ENCODE results near the gene BRINP1.
A peak's percentile ranks its signal among the peaks of the same experiment; 100 is the strongest.
"Not testable (repeated sequence)": the region's sequence is repeated elsewhere in the genome, so short reads cannot be mapped to it uniquely, and the experiment has no call there.

BRINP1 gene

DNA sequence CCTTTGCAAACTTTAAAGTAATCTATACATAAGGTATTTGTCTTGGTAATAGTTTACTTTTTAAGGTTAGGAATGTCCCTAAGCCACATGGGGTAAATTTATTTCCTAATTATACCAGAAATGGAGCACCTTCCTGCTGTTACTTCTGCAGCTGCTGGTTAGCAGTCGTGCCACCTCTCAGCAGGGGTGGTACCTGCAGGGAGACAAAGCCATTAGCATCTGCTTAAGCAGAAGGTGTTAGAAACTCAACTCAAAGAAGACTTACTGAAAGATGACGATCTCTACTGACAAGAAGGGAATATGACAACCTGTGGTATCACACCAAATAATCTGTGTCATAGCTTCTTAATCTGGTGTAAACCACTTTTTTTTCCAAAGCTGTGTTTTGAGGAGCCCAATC, 173.7 kb downstream of the BRINP1 start:
- DNase-seq: peak; percentile 11

DNA sequence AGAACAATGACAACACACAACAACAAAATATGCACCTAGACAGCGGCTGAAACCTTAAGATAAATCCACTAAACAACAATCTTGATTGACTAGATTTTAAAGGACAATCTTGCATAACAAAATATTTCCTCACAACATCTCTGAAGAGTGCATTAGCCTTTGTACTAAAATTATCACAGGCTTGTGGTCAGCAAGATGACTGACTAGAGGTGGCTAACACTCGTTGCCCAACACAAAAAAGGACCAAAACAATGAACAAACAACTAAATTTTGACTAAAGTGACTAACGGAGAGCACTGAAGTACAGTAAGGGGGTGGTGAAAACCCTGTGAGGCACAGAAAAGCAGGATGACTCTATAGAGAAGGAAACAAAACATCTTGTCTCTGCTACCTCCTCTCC, 183.9 kb downstream of the BRINP1 start:
- no peak for DNase-seq

DNA sequence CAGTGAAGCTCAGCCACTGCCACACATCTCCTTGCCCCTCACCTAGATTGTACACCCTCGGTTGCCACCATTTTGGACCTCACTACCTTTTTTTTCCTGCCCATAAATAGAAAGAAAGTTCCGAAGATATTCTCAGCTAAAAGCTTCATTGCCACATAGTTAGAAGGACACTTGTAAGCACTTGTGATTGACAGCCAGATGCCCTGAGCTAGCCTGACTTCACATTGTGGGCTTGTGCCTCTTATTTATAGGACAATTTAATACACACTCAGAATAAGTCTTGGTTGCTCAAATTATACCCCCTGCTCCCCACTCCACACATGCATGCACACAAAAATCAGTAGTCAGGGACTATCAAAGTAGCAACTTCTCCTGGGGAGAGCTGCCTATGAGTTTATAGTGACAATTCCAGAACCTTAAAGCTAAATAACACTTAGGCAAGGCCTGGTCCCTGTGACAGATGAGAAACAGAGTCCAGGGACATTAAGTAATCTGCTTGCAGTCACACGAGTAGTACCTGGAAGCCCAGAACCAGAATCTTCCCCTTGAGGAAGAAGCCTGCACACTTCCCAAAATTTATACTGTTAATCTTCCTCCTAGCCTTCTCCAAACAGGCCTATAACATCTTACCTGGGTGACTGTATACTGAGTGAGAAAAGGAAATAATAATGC, 184.8 kb downstream of the BRINP1 start:
- DNase-seq: no peak

DNA sequence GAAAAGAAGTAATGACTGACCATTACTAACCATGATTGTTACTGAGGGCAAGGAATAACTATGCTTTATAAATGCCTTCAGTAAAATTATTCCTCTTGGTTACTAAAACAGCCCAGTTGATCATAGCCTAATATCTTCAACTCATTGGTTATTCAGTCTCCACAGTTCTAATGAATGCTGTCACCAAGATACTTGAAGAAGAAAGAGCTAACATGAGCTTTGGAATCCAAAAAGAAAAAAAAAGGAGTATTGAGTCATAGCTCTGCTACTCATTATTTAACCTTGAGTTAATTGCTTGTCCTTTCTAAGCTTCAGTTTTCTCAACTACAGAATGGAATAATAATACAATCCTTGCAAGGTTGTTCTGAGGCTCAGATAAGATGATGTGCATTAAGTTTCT, 187.7 kb downstream of the BRINP1 start:
- DNase-seq: no peak

DNA sequence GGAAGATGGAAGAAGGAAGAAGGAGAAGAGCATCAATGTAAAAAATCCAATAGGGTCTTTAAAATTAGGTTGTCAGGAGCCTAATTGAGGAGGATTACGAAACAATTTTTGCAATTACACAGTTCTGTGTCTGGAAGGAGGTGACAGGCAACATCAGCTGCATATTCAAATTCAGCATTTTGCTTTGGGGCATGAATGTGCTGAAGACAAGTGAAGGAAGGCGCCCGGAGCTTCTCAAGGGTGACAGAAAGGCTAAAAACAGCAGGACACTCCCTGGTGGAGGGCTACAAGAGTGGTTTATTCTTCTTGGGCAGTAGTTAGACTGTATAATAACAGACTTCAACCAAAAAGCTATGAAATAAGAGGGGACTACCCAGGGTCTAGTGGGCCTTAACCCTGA, 188.3 kb downstream of the BRINP1 start:
- DNase-seq: no peak

DNA sequence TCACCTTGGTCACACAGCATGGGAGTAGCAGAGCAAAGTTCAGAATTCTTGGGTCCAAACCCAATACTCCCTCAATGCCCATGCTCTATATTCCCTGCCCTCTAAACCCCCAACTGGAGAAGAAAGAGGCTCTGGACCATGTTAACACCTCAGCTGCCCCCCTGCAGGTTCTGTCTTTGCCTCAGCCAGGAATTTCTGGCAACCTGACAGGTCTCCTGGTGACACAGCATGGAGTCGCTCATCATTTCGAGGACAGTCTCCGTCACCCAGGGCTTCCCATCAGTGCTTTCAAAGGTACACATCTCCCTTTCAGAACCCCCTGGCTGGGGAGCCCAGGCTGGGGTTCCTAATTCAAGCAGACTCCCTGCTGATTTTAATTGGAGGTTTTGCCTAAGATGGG, 189.5 kb downstream of the BRINP1 start:
- DNase-seq: no peak

DNA sequence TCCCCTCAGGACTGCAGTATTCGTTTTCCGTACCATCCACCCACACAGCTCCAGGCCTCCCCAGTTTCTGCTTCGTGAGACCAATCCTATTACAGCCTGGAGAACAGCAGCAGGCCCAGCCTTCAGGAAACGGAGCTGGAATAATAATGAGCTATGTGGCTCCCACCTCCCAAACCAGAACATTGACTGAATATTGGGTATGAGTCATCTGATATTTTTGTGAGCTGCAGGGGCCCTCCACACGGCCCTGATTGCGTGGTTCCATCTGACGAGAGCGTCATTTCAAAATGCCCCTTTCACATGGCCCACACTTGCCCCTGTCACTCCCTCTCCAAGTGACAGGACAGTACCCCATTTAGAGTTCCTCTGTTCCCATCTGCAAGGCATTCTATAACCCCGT, 192.0 kb downstream of the BRINP1 start:
- no peak for DNase-seq

DNA sequence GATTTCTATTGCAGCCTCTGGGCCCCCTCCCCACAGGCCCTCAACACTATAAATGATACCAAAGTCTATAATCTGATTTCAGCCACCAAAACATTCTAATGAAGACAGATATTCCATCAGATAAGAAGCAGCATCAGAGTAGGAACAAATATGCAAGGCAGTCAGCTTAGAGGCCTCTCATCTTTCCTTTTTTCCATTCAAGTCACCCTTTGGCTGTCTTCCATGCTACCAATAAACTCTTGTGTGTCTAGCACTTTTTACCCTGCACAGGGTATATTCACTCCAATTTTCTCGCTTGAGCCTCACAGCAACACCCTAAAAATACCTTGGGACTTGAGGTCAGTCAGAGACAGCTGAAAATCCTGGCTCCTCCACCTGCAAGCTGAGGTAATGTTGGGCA, 193.7 kb downstream of the BRINP1 start:
- no peak for DNase-seq

DNA sequence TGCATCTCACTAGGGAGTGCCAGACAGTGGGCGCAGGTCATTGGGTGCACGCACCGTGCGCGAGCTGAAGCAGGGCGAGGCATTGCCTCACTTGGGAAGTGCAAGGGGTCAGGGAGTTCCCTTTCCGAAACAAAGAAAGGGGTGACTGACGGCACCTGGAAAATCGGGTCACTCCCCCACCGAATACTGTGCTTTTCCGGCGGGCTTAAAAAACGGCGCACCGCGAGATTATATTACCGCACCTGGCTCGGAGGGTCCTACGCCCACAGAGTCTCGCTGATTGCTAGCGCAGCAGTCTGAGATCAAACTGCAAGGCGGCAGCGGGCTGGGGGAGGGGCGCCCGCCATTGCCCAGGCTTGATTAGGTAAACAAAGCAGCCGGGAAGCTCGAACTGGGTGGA, 200.0 kb downstream of the BRINP1 start:
- DNase-seq: not testable (repeated sequence)

DNA sequence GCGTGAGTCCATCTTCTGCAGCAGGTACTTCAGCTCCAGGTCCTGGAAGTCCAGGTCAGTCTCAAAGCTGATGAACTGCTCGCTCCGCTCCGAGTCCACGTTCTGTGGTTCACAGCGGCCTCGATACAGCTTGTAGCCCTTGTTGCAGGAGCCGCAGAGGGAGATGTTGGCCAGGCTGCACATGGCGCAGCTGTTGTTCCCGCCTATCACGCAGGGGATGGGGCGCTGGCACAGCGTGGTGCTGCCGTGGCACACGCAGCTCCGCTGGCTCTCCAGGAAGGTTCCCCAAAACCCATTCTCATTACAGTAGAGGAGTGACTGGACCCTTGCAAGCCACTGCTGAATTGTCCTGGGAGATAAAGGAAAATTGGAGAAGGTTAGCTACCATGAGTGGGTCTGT, 201.4 kb downstream of the BRINP1 start:
- no peak for DNase-seq

DNA sequence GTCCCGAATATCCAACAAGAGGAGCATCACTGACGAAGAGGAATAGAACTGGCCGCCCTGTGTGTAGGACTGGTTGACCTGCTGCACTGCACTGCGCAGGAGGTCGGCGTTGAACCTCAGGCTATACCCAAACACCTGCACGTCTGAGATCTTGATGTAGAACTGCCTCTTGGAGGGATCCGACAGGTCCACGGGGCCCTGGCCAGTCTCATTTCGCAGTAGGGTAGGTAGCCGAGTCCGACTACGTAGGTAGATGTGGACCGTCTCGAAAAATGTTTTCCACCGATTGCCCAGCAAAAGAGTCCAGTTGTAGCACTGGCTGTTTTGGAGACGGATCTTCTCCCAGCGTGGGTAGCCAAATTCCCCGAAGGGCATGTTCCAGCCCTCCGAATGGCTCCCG, 202.0 kb downstream of the BRINP1 start:
- no peak for DNase-seq

DNA sequence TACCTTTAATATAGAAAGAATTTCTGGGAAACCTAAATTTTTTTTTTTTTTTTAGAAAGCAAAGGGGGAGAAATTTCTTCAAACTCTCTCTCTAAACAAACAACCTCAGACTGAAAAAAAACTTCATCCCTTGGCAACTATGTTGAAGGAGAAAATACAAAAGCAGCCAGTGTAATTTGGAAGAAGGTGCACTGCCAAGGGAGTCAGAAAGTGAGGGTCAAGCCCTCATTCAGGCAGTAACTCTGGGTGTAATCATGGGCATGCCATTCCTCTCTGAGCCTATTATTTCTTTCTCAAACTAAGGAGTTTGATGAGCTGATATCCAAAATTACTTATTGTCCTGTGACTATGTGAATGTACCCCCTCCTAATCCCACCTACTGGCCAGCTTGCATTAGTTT, 203.1 kb downstream of the BRINP1 start:
- no peak for DNase-seq

DNA sequence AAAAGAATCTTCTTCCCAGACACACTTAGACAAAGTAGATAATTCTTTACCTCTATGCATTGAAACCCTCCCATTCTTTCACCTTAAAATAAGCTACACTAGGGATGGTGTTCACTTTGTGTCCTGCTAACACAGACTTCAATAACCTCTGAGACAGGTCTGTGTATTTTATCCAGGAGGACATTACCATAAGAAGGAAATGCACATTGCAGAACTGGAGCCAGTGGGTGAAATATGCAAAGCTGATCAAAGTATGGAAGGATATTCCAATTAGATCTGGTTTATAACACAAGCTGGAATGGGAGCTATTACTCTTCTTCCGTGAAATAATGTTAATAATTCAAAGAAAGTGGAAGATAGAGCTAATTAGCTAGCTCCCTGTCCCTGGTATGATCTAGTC, 204.1 kb downstream of the BRINP1 start:
- DNase-seq: no peak

DNA sequence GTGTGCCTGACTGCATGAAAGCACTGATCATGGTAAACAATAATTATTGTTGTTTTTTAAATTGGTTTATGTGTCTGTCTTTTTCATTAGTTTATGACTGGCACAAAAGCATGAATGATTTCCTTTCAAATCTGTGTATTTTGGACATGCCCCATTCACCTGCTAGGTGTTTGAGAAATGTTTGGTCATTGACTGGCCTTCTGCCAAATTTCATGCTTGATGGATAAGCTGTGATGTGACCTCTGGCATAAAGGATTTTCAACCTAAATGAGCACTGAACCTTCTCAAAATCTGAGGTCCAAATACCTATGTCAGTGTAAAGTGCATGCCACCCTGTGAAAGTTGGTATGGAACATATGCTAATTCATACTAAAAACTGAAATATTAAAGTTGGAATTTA, 204.5 kb downstream of the BRINP1 start:
- peak; percentile 26 for DNase-seq

DNA sequence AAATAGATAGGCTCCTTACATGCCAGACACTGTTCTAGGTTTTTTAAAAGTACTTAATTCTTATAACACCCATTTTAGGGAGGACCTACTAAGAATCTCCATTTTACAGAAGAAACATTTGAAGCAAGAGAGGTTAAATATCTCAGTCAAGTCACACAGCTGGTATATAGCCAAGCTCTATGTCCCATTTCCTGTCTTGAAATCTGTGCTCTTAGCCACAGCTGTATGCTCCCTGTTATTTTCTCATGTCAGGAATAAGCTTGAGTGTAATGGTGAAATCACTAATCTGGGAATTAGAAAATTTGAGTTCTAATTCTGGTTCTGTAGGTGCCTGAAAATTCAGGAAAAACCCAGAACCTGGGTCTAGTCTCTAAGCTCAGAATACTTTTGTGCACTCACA, 208.7 kb downstream of the BRINP1 start:
- no peak for DNase-seq

DNA sequence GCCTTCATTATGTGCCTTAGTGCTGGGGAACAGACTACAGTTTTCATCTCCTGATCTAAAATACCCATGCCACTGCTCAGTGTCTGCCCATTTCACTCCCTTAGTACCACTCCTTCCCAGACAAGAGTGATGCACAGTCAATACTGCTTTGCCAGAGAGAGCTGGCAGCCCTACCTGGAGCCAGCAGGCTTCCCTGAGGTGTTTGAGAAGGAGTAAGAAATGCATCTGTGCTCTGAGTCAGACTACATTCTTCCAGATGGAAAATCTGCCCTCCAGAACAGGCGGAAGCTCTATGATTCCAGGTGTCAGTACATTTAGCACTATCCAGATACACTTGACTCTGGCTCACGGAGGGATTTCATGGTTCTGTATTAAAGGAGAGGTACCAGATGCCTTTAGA, 209.8 kb downstream of the BRINP1 start:
- DNase-seq: no peak

DNA sequence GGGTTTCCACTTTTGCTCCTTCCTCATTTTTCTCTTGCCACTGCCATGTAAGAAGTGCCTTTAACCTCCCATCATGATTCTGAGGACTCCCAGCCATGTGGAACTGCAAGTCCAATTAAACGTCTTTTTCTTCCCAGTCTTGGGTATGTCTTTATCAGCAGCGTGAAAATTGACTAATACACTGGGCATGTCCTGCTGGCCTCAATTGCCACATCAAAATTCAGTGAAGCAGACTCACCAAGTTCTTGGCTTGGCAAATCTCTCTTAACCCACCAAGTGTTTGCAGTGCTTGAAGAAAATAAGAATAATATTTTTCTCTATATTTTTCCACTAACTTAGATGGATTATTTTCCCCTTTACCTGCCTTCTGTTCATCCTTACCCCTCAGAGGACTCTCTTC, 212.0 kb downstream of the BRINP1 start:
- no peak for DNase-seq

DNA sequence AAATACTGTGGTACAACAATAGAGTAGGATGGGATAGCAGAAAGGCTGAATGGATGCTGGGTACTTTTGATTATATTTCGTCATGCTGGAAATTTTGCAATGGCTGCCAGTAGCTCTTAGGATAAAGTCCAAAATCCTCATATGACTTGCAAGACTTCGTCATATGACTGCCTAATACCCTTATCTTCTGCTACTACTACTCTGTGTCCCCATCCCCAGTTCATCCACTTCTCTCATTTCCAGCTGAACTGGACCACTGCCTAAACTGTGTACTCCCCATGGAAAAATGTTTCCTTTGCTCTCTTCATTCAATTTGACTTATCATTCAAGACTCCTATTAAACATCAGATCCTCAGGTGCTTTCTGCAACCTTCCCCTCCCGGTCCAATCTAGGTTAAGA, 212.9 kb downstream of the BRINP1 start:
- no peak for DNase-seq

DNA sequence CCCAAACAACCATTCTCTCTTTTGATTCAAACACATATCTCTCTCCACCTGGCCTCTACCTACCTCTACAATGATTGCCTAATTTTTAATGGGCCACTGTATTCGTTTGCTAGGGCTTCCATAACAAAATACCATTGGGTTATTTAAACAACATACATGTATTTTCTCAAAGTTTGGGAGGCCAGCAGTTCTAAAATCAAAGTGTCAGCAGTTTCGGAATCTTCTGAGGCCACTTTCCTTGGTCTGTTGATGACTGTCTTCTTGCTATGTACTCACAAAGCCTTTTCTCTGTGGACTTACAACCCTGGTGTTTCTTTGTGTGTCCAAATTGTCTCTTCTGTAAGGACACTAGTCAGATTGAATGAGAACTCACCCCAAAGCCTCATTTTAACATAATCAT, 214.7 kb downstream of the BRINP1 start:
- no peak for DNase-seq

DNA sequence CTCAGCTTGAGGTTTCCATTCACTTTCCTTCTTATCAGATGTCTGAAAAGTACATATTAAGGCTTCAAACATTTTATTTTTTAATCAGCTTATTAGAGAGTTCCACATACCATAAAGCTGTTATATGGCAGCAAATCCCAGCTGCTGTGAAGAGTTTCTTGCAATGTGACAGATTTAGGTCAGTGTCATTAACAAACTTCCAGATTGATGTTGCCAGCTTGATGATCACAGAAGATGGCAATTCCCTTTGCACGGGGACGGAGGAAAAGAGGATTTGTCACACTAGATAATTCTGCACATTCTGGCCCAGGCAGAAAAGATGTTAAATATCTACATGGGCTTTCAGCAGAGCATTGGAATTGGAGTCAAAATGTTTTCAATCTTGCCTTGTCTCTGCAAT, 215.8 kb downstream of the BRINP1 start:
- no peak for DNase-seq

DNA sequence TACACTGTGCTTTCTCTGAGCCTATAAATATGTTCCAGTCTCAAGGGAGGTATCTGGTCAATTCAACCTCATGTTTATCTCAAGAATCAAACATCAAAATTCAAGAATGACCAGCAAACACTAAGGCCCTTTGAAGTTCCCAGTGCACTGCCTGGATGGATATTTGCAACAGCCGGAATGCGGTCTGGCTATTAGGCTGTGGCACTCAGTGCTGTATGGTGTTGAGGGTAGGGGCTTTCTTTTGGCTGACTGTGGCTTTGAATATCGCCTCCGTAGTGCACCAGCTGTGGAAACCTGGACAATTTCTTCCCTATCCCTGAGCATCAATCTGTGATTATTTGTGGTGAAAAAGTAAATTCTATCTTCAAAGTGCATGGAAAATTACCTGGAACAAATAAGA, 220.4 kb downstream of the BRINP1 start:
- DNase-seq: no peak

DNA sequence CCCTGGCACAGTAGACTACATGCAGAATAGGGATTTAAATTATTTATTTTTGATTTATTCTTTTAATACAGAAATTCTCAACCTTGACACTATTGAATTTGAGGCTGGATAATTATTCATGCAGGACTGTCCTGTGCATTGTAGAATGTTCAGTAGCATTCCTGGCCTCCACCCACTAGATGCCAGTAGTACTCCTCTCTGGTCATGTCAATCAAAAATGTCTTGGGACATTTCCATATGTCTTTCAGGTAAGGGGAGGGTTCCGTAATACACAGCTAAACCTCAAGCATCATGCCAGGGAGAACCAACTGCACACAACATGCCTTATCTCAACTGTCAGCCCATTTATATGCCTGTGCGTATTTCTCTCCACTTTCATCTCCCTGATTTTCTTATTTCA, 231.8 kb downstream of the BRINP1 start:
- DNase-seq: no peak

DNA sequence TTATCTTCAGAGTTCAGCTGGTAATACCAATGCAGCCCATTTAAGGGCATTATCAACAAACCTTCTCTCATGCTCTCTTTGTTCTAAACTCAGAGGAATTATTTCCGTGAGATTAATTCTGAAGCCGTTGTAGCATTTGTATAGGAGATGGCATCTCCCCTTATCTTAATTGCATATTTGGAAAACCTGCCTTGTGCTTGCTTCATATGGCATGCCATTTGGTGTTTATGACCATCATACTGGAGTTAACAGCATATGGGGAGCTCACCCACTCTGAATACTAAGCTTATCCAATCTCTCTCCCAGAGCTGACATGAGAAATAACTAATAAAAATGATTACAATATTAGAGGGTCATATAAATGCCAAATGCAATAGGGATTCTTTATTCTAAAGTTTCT, 243.2 kb downstream of the BRINP1 start:
- no peak for DNase-seq

DNA sequence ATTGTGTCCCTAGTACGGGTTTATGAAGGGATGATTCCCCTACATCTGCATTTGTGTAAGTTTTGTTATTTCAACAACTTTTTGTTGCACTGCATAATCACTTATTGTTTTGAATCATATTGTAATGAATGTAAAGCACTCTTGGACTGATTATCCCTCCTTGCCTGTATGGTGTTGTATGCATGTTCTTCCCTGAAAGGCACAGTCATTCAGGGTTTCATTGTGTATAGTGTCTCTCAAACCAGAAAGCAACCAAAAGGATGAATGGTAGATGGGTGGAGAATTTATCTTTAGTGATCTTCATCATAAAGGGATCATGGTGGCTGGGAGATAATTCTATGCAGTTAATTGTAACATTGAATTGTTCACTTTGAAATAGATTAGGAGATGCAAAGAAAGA, 247.3 kb downstream of the BRINP1 start:
- DNase-seq: no peak

DNA sequence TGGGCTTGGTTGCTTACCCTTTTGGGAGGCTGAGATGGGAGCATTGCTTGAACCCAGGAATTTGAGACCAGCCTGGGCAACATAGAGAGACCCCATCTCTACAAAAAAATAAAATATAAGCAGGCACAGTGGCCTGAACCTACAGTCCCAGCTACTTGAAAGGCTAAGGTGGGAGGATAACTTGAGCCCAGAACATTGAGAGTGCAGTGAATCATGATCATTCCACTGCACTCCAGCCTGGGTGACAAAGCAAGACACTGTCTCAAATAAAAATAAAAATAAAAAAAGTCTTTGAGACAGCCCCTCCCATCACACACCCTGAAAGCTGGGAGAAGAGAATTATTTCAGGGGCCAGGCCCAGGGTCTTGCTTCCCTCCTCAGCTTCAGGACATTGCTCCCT, 251.8 kb downstream of the BRINP1 start:
- no peak for DNase-seq

Data from NCI-H1417 treated with DMSO at 0.1 percent for 48 hours (cell line).